ENCODE results near the gene JAML.

- TF ChIP-seq CTCF (IDR thresholded peaks at IDR 0.05): no peak
- no peak for TF ChIP-seq POLR2A (IDR thresholded peaks at IDR 0.05)
Measured at GRCh38 chr11:118152552-118153471, 72.0 kb downstream of the JAML start, which contains the start of gene SCN4B.
